ENCODE results near the gene SLC9A1. TPM values are rescaled to one million over a fixed set of nuclear protein-coding genes. Genes with fewer than 3 reads are reported as not detected.
A peak's percentile ranks its signal among the peaks of the same experiment; 100 is the strongest.

The SLC9A1 gene
- total RNA-seq, 1 experiment from 2014 or later, result 35.3 TPM

GRCh38 chr1:27154469-27154990 is 395 bp downstream of the SLC9A1 start:
- Histone ChIP-seq H3K9me2 (replicated peaks; ENCODE audit: insufficient read depth, low read length) (no peaks in the 10 kb centered on the region), H3K27me3 (ENCODE audit: low read length) (no peaks in the 10 kb centered on the region), H3K9me3 (ENCODE audit: low read length) (no peaks in the 10 kb centered on the region), H3K4me3 (ENCODE audit: low read length) (peak overlapping the region; percentile 92), H3K36me3 (ENCODE audit: insufficient read depth, low read length) (no peaks in the 10 kb centered on the region; the same call in 1 of the 2 replicates), H3K4me1 (ENCODE audit: low read length) (peaks cover 57% of the 10 kb centered on the region), H3K9ac (ENCODE audit: low read length) (peak overlapping the region; percentile 98), H4K20me1 (ENCODE audit: insufficient read depth, low read depth, low read length) (peaks cover 20% of the 10 kb centered on the region), H3K79me2 (ENCODE audit: low read length) (peaks cover 48% of the 10 kb centered on the region), H3K27ac (ENCODE audit: low read length) (peak overlapping the region; percentile 99), H2AFZ (ENCODE audit: low read length) (no peak overlapping the region), H3K4me2 (ENCODE audit: low read depth, low read length, poor library complexity, severe bottlenecking) (peak overlapping the region; percentile 100)
- no peak for DNase-seq

GRCh38 chr1:27153927-27154358 is 982 bp downstream of the SLC9A1 start:
- Histone ChIP-seq H3K27me3 (ENCODE audit: low read length) (no peaks in the 10 kb centered on the region), H3K36me3 (ENCODE audit: insufficient read depth, low read length) (no peaks in the 10 kb centered on the region; the same call in 1 of the 2 replicates), H3K4me3 (ENCODE audit: low read length) (peak overlapping the region; percentile 92), H3K9me2 (replicated peaks; ENCODE audit: insufficient read depth, low read length) (no peaks in the 10 kb centered on the region), H3K27ac (ENCODE audit: low read length) (peak overlapping the region; percentile 99), H3K4me2 (ENCODE audit: low read depth, low read length, poor library complexity, severe bottlenecking) (peak overlapping the region; percentile 100), H3K9ac (ENCODE audit: low read length) (peak overlapping the region; percentile 98), H3K79me2 (ENCODE audit: low read length) (peaks cover 48% of the 10 kb centered on the region), H3K9me3 (ENCODE audit: low read length) (no peaks in the 10 kb centered on the region), H4K20me1 (ENCODE audit: insufficient read depth, low read depth, low read length) (peaks cover 21% of the 10 kb centered on the region), H2AFZ (ENCODE audit: low read length) (no peak overlapping the region), H3K4me1 (ENCODE audit: low read length) (peaks cover 62% of the 10 kb centered on the region)
- DNase-seq, result no peak

- Histone ChIP-seq H3K4me3 (ENCODE audit: low read length) (peak overlapping the region; percentile 92), H3K79me2 (ENCODE audit: low read length) (peaks cover 48% of the 10 kb centered on the region), H3K9ac (ENCODE audit: low read length) (peak overlapping the region; percentile 98), H3K36me3 (ENCODE audit: insufficient read depth, low read length) (no peaks in the 10 kb centered on the region; the same call in 1 of the 2 replicates), H3K4me1 (ENCODE audit: low read length) (peaks cover 67% of the 10 kb centered on the region), H3K4me2 (ENCODE audit: low read depth, low read length, poor library complexity, severe bottlenecking) (peak overlapping the region; percentile 100), H3K9me3 (ENCODE audit: low read length) (no peaks in the 10 kb centered on the region), H2AFZ (ENCODE audit: low read length) (no peak overlapping the region), H4K20me1 (ENCODE audit: insufficient read depth, low read depth, low read length) (peaks cover 23% of the 10 kb centered on the region), H3K9me2 (replicated peaks; ENCODE audit: insufficient read depth, low read length) (no peaks in the 10 kb centered on the region), H3K27me3 (ENCODE audit: low read length) (no peaks in the 10 kb centered on the region), H3K27ac (ENCODE audit: low read length) (peak overlapping the region; percentile 99)
- DNase-seq, result peak; percentile 59
Observed at GRCh38 chr1:27153549-27153886, 1.4 kb downstream of the SLC9A1 start.

GRCh38 chr1:27152829-27153548 is 1.9 kb downstream of the SLC9A1 start:
- H3K27ac ChIP-seq (ENCODE audit: low read length), result peak overlapping the region; percentile 99
- DNase-seq, result peak; percentile 64
- H3K36me3 ChIP-seq (ENCODE audit: insufficient read depth, low read length), result no peaks in the 10 kb centered on the region; the same call in 1 of the 2 replicates
- H3K9me2 ChIP-seq (replicated peaks; ENCODE audit: insufficient read depth, low read length), result no peaks in the 10 kb centered on the region
- H4K20me1 ChIP-seq (ENCODE audit: insufficient read depth, low read depth, low read length), result peaks cover 23% of the 10 kb centered on the region
- no peaks in the 10 kb centered on the region for H3K27me3 ChIP-seq (ENCODE audit: low read length)
- H3K4me2 ChIP-seq (ENCODE audit: low read depth, low read length, poor library complexity, severe bottlenecking), result peak overlapping the region; percentile 100
- H3K4me3 ChIP-seq (ENCODE audit: low read length), result peak overlapping the region; percentile 92
- peaks cover 49% of the 10 kb centered on the region for H3K79me2 ChIP-seq (ENCODE audit: low read length)
- no peak overlapping the region for H2AFZ ChIP-seq (ENCODE audit: low read length)
- peak overlapping the region; percentile 98 for H3K9ac ChIP-seq (ENCODE audit: low read length)
- no peaks in the 10 kb centered on the region for H3K9me3 ChIP-seq (ENCODE audit: low read length)
- H3K4me1 ChIP-seq (ENCODE audit: low read length), result peaks cover 72% of the 10 kb centered on the region

- no peak for DNase-seq
- Histone ChIP-seq H4K20me1 (ENCODE audit: insufficient read depth, low read depth, low read length) (peaks cover 23% of the 10 kb centered on the region), H2AFZ (ENCODE audit: low read length) (no peak overlapping the region), H3K4me3 (ENCODE audit: low read length) (peak overlapping the region; percentile 92), H3K27me3 (ENCODE audit: low read length) (no peaks in the 10 kb centered on the region), H3K9me3 (ENCODE audit: low read length) (no peaks in the 10 kb centered on the region), H3K36me3 (ENCODE audit: insufficient read depth, low read length) (no peaks in the 10 kb centered on the region; the same call in 1 of the 2 replicates), H3K9me2 (replicated peaks; ENCODE audit: insufficient read depth, low read length) (no peaks in the 10 kb centered on the region), H3K4me1 (ENCODE audit: low read length) (peaks cover 80% of the 10 kb centered on the region), H3K27ac (ENCODE audit: low read length) (peak overlapping the region; percentile 99), H3K4me2 (ENCODE audit: low read depth, low read length, poor library complexity, severe bottlenecking) (peak overlapping the region; percentile 100), H3K79me2 (ENCODE audit: low read length) (peaks cover 56% of the 10 kb centered on the region), H3K9ac (ENCODE audit: low read length) (peak overlapping the region; percentile 98)
Observed at GRCh38 chr1:27152004-27152828, 2.7 kb downstream of the SLC9A1 start.

- no peaks in the 10 kb centered on the region for H3K9me2 ChIP-seq (replicated peaks; ENCODE audit: insufficient read depth, low read length)
- H3K79me2 ChIP-seq (ENCODE audit: low read length), result peaks cover 68% of the 10 kb centered on the region
- H4K20me1 ChIP-seq (ENCODE audit: insufficient read depth, low read depth, low read length), result peaks cover 23% of the 10 kb centered on the region
- peak overlapping the region; percentile 67 for H3K9ac ChIP-seq (ENCODE audit: low read length)
- H3K27ac ChIP-seq (ENCODE audit: low read length), result peak overlapping the region; percentile 99
- DNase-seq, result no peak
- no peak overlapping the region for H2AFZ ChIP-seq (ENCODE audit: low read length)
- H3K4me2 ChIP-seq (ENCODE audit: low read depth, low read length, poor library complexity, severe bottlenecking), result peak overlapping the region; percentile 100
- peak overlapping the region; percentile 62 for H3K4me3 ChIP-seq (ENCODE audit: low read length)
- H3K4me1 ChIP-seq (ENCODE audit: low read length), result peaks cover 91% of the 10 kb centered on the region
- H3K9me3 ChIP-seq (ENCODE audit: low read length), result no peaks in the 10 kb centered on the region
- peaks cover 9% of the 10 kb centered on the region for H3K36me3 ChIP-seq (ENCODE audit: insufficient read depth, low read length)
- no peaks in the 10 kb centered on the region for H3K27me3 ChIP-seq (ENCODE audit: low read length)
Observed at GRCh38 chr1:27150641-27151040, 4.3 kb downstream of the SLC9A1 start.

GRCh38 chr1:27150183-27150582 is 4.7 kb downstream of the SLC9A1 start:
- H3K4me1 ChIP-seq (ENCODE audit: low read length), result peaks cover 91% of the 10 kb centered on the region
- DNase-seq, result no peak
- peak overlapping the region; percentile 100 for H3K4me2 ChIP-seq (ENCODE audit: low read depth, low read length, poor library complexity, severe bottlenecking)
- H2AFZ ChIP-seq (ENCODE audit: low read length), result no peak overlapping the region
- H3K36me3 ChIP-seq (ENCODE audit: insufficient read depth, low read length), result peaks cover 14% of the 10 kb centered on the region
- peak overlapping the region; percentile 67 for H3K9ac ChIP-seq (ENCODE audit: low read length)
- peak overlapping the region; percentile 99 for H3K27ac ChIP-seq (ENCODE audit: low read length)
- H3K9me3 ChIP-seq (ENCODE audit: low read length), result no peaks in the 10 kb centered on the region
- no peaks in the 10 kb centered on the region for H3K9me2 ChIP-seq (replicated peaks; ENCODE audit: insufficient read depth, low read length)
- H3K4me3 ChIP-seq (ENCODE audit: low read length), result peak overlapping the region; percentile 62
- peaks cover 23% of the 10 kb centered on the region for H4K20me1 ChIP-seq (ENCODE audit: insufficient read depth, low read depth, low read length)
- no peaks in the 10 kb centered on the region for H3K27me3 ChIP-seq (ENCODE audit: low read length)
- H3K79me2 ChIP-seq (ENCODE audit: low read length), result peaks cover 72% of the 10 kb centered on the region

- Histone ChIP-seq H3K36me3 (ENCODE audit: insufficient read depth, low read length) (peaks cover 16% of the 10 kb centered on the region), H3K9me3 (ENCODE audit: low read length) (no peaks in the 10 kb centered on the region), H2AFZ (ENCODE audit: low read length) (no peak overlapping the region), H3K79me2 (ENCODE audit: low read length) (peaks cover 75% of the 10 kb centered on the region), H3K4me1 (ENCODE audit: low read length) (peaks cover 95% of the 10 kb centered on the region), H3K9me2 (replicated peaks; ENCODE audit: insufficient read depth, low read length) (no peaks in the 10 kb centered on the region), H3K4me3 (ENCODE audit: low read length) (peak overlapping the region; percentile 62), H4K20me1 (ENCODE audit: insufficient read depth, low read depth, low read length) (peaks cover 23% of the 10 kb centered on the region), H3K9ac (ENCODE audit: low read length) (peak overlapping the region; percentile 67), H3K27me3 (ENCODE audit: low read length) (no peaks in the 10 kb centered on the region), H3K27ac (ENCODE audit: low read length) (peak overlapping the region; percentile 99), H3K4me2 (ENCODE audit: low read depth, low read length, poor library complexity, severe bottlenecking) (peak overlapping the region; percentile 100)
- no peak for DNase-seq
Observed at GRCh38 chr1:27149762-27150113, 5.2 kb downstream of the SLC9A1 start.

Measured in Karpas-422 (cell line).